NCI-H82 treated with DMSO at 0.1 percent for 48 hours (cell line): ENCODE data around the gene DIPK1A.

Experiments used
- DNase-seq: peaks from one replicate; lab custom pipeline; 2025; ENCODE audit not compliant: unreplicated experiment; lab: John Stamatoyannopoulos, UW

DIPK1A gene

DNA sequence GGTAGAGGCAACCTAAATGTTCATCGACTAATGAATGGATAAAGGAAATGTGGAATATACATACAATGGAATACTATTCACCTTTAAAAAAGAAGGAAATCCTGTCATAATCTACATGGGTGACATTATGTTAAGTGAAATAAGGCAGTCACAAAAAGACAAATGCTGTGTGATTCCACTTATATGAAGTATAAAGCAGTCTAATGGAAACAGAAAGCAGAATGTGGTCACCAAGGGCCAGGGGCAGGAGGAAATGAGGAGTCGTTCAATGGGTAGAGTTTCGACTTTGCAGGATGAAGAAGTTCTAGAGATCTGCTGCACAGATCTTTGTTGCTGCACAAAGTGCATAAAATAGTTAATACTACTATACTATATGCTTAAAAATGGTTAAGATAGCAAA is 7.8 kb downstream of the DIPK1A start:
- no peak for DNase-seq

DNA sequence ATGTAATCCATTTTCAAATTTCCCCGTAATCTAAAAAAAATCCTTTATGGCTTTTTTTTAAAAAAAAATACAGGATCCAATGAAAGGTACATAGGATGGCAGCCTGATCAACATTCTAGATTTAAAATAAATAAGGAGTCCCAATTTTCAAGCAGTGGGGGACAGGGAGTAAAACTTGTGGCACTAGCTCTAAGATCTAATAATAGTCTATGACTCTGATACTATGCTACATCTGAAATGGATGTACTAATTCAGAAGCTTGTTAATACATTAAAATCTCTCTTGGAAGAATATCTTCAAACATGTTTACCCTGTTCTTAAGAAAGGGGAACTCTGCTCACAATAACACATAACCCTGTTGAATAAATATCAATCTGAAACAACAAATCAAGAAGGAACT is 8.5 kb downstream of the DIPK1A start:
- DNase-seq, result no peak

DNA sequence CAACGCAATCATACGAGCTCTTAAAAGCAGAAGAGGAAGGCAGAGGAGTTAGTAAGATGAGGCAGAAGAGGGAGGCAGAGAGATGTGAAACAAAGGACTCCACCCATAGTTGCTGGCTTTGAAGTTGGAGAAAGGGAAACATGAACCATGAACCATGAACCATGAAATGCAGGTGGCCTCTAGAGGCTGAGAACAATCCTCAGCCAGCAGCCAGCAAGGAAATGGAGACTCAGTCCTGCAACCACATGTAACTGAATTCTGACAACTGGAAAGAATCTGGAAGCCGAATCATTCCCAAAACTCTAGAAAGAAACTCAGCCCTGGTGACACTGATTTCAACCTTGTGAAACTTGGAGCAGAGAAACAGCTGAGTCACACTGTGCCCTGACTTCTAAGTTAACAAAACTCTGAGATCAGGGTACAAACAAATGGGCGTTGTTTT is 10.1 kb downstream of the DIPK1A start:
- no peak for DNase-seq

DNA sequence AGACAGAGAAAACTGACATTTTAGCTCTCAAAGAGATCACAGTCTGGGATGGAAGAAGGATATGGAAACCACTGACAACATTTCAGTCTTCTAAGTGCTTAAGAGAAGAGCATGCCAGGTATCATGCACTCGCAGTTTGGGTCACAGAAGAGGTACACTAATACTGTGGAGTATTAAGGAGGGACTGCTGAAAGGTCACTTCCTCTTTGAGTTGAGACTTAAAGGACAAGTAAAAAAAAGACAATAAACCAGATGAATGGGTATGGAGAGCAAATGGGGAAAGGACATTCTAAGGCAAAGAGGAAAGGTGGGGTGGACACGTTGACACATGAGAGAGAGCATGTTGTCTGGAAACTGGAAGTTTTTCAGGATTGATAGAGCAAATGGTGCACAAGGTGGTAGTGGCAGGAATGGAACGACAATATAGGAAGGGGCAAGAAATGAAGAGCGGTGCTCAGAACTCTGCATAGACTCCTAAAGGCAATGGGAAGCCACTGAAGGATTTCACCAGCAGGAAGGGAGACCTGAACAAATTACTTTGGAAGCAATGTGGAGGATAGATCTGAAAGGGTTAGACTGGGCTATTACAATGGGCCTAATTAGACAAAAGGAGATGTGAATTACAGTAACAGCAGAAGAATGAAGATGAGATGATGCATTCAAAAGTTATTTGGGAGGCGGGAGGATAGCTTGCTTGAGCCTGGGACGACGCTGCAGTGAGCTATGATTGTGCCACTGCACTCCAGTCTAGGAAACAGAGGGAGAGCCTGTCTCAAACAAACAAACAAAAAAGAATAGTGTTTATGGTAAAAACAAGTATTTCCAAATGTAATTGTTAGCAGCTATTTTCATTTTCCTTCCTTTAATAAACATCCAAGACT is 11.1 kb downstream of the DIPK1A start:
- DNase-seq, result no peak

DNA sequence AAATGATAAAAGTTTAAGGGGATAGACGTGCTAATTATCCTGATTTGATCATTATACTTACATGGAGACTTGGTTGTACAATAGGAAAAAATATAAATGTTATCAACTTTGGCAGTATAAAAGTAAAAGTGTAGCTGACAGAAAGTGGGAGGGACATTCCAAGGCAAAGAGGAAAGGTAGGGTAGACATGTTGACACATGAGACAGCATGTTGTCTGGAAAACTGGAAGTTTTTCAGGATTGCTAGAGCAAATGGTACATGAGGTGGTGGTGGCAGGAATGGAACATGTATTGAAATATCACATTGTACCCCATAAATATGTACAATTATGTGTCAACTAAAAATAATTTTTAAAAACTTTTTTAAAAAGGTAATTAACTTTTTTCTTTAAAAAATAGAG is 13.2 kb downstream of the DIPK1A start:
- DNase-seq, result no peak

DNA sequence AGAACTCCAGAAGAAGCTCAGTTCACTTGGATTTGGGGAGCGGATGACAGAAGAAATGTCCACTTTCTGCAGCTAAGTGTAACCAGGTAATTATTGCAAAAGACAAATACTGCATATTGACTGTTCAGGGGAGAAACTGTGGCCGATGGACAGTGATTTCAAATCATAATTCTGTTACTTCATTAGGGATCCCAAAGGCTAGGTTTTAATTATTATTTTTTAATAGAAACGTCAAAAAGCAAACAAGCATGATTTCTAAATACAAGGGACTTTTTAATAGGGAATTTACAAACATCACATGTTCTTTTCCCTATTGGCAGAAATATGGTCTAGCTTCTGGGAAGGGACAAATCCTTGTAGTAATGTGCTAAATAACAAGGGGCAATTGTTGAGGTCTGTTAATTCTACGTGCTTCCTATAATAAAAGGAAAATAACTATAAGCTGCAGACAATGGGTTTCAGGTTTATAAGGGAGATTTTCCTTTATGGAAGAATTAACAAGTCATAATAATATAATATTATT is 15.5 kb downstream of the DIPK1A start:
- no peak for DNase-seq

DNA sequence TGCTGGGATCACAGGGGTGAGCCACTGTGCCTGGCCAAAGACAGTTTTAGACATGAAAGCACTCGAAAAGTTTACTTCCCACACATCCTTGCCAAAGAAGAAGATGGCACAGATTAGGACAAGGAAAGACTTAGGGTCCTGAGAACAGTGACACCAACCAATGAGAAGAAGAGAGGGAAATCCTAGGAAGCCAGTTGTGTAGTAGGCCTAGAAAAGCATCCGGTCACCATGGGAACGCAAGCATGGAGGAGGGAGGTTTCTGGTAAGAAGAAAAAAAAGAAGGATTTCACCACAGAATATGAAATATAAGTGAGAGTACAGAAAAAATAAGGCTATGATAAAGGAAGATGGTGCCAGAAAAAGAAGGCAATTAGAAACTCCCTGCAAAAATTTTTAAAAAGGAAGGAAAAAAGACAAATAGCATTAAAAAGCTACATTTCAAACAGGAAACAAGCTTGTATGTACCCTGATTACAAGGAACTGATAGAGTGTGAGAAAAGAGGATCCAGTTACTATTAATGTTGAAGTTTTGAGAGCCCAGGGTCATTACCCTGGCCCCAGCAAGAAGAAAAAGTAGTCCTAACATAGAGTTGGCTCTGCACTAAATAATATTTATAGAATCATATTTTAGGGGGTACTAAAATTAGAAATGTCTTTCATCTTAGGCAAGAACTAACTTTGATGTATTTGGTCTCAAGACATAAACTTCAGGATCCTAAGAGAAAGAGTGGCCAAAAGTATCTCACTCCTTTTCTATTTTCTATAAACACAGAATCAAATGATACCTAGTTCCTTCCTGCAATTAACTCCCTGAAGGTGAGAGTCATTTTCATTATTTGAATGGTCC is 16.1 kb downstream of the DIPK1A start:
- no peak for DNase-seq

DNA sequence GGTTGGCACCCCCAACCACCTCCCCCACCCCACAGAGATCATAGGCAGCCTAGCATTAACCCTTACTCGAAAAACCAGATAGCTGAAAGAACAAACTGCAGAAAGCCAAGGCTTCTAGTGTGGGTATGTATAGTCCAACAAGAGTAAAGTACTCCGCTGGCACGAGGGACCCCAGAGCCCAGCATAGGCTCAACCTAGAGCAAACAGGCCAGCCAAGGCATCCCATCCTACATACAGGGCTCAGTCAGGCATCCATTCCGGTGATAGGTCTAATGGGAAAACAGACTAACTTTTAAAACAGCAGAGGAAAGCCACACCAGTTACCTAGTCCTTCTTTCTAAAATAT is 17.8 kb downstream of the DIPK1A start:
- DNase-seq, result no peak

DNA sequence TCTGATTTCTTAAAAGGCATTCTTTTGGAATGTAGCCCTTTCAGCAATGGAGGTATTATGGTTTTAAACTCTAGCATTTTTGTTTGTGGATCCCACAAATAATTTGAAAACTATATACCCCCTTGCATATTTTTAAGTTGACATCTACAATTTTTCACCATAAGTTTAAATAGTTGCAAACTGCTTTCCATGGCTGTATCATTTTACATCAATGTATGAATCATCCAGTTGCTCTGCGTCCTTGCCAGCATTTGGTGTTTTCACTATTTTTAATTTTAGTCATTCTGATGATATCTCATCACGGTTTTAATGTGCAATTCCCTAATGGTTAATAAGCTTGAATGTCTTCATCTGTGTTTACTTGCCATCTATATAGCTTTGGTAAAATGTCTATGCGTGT is 20.7 kb downstream of the DIPK1A start:
- DNase-seq, result no peak

DNA sequence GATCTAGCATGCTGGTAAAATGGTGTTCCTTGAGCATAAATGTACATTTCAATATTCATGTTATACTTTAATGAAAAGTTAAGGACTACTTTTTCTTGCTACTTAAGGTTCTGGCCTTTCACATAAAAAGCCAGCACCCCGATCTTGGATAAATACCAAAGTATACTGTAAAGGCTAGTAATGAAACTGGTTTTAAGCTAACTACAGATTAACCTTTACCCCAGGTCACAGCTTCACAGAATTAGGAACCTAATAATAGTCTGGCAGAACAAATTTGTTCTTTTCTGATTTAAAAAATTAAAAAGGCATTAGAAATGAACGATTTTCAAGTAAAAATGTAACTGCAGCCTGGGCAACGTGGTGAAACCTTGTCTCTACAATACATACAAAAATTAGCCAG is 23.5 kb downstream of the DIPK1A start:
- DNase-seq, result no peak

DNA sequence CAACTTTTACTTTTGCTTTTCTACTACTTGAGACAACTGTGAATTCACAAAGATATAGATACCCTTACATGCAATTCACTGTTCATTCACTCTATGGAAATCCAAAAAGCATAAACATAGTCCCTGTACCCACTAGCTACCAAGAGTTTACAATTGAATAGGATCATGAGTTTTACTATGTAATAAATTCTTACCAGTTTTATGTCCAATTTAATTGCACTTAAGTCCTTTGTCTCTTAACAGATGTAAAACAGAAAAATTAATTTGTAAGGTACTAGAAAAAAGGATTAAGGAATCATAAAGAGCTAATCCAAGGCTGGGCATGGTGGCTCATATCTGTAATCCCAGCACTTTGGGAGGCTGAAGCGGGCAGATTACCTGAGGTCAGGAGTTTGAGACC is 24.4 kb downstream of the DIPK1A start:
- DNase-seq, result no peak

DNA sequence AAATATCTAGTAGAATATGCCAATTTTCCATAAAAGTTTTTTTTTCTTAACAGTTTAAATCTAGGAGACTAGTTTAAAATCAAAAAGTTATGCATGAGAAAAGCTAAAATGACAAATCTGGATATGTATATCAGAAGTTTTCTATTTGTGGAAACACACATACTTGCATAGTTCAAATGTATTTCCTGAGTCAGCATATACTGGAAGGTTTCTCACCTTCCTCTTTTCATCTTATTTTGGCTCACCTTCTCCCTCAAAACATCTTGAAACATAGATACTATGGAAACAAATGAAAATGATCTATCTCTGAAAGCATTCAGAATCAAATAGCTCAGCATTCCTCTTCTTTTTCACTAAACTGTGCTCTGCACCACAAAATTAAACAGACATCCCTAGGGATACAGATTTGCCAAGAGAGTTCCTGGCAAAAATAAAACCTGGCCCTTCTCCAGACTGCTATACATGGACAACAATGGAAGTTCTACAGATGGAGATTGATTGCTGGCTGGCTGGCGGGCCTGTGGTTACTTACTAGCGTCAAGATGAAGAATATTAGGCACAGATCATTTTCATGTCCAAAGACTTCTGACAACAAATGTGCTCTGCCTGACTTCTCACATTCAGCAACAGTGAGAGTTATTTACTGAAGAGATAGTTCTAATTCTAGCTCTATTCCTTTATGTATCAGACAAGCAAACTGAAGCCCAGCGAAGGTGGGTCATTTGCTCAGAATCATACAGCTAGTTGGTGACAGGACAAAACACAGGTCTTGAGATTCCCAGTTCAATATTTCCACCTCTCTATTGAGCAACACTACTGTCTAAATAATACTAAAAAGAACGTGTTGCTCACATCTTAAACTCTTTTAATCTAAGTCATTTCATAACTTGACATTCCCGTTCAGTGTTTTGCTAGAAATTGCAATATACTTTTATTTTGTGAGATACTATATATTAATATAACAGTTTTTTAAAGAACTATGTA is 26.6 kb downstream of the DIPK1A start:
- peak; percentile 22 for DNase-seq

DNA sequence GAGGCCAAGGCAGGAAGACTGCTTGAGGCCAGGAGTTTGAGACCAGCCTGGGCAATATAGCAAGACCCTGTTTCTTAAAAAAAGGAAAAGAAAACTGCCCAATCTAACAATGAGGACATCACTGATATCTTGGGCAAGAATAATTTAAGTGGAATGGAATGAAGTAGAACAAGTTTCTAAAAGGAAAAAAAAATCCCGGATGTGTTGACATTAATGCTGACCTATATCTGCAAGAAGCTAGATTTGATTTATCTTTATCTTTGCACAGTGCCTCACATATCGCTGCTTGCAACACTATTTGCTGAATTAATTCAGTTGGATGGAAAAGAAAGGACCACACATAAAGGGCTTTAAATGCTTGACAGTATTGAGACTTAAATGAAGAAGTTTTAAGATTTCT is 27.8 kb downstream of the DIPK1A start:
- no peak for DNase-seq

DNA sequence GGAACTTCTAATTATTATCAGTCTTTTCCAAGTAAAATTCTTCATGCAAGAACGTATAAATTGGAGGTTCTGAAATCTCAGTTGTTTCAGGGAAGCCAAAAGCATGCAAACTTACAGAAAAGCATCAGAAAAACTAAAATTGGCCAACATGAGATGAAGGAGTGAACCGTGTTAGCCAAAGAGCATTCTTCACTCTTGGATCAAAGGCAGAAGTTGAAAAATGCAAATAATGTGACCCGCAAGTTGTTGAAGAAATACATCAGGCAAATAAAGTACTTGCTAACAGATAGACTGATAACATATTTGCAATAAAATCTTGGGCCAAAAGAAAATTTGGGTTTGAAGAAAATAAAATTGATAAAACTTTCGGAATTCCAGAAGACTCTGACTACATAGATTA is 29.6 kb downstream of the DIPK1A start:
- DNase-seq, result no peak

DNA sequence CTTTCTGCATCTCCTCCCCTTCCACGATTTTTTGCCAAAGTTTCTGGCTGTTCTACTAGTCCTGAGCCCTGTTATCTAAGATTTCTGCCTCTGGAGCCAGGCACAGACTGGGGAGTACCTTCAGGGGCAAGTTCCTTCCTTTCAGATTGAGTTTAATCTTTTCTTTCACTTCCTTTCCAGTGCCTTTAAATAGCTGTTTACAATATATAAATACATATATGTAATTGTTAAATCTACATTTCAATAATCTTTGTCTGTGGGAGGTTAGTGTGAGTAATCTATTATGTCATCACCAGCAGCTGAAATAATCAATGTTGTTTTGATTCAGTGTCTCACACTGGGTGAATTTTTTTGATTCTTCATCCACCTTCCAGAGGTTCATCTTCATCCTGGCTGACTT is 31.8 kb downstream of the DIPK1A start:
- DNase-seq, result no peak

DNA sequence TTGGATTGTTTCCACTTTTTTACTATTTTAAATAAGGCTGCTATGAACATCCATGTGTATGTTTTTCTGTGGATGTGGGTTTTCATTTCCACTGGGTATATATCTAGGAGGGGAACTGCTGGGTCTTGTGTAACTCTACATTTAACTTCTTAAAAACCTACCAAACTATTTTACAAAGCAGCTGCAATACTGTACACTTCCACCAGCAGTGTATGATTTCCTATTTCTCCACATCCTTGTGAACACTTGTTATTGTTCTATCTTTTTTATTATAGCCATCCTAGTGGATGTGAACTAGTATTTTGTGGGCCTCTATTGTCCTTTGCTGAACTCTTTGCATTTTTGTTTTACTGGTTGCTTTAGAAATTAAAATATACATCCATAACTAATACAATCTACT is 33.4 kb downstream of the DIPK1A start:
- DNase-seq, result no peak

DNA sequence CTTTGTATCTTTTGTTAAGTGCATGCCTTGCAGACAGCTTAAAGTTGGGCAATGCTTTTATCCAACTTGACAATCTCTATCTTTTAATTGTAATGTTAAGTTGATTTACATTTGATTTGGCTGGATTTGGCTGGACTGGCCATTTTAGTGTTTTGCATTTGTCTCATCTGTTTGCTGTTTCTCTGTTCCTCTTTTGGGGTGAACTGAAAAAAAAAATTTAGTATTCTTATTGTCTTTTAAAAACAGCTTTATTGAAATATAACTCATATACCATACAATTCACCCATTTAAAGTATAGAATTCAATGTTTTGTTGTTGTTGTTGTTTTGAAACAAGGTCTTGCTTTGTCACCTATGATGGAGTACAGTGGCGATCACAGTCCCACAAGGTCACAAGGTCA is 34.4 kb downstream of the DIPK1A start:
- no peak for DNase-seq

DNA sequence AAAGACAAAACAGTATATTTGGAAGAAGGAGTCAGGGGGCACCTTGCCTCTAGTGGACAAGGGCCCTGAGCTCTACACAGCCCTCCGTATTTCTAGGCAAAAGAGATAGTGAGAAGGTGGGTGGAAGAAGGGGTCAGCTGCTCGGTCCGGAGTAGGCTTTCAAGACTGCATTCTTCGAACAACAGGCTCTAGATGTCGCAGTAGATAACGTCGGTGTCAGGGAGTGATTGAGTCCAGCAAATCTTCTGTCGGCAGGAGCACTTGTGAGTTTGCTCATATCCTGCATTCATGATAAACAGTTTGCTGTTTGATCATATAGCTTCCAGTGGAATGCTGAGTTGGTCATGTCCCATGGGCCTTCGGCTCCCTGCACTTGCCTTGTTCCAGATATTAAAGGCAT is 36.8 kb downstream of the DIPK1A start:
- no peak for DNase-seq

DNA sequence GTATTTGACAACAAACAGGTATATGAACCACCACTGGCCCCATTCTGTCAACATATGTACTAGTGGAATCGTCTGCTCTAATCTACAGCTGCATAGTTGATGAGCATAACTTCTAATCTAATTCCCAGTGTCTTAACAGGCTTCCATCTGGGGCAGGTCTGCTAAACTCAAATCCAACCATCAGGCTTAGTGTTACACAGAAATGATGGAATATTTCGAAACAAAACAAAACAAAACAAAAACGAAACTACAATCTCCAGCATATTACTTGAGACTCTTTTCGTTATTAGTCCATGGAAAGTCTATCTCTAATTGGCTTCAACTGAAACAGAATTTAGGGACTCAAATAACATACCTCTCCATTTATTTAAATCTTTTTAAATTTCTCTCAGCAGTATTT is 37.6 kb downstream of the DIPK1A start:
- DNase-seq, result peak; percentile 97

DNA sequence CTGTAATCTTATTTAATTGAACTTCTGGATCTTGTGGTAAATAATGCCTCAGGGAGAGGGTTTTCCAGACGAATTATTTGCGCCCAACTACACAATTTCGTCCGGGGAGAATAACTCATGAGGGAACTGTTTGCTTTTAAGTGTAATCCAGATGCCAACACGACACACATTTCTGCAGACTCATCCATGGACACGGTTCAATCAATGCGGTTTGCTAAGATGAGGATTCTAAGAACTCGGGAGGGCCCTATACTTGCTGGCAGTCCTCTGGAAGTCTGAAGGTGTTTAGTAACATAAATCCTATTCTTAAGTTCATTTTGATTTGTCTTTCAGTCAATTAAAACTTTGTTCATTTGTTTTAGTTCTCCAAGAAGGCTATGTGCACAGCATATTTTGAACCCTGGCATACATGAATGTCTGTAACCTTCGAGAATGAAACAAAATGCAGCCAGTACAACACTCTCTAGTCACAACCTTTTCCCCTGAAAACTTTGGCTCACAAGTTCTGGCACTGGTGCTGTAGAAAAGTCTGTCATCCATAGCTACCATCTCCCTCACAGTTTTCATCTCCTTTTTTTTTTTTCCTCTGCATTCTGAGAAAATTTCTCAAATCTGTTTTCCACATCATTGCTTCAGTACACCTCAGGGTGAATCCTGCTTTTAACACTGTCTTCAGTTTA is 38.8 kb downstream of the DIPK1A start:
- DNase-seq, result no peak
